Measurements from ENCODE around the gene HDAC4. TPM values are rescaled to one million over a fixed set of nuclear protein-coding genes. Genes with fewer than 3 reads are reported as not detected.
A peak's percentile ranks its signal among the peaks of the same experiment; 100 is the strongest.

HDAC4 gene
- polyA plus RNA-seq, 2 of the 4 experiments (the other 2 are of a cell fraction): 8.6 to 10.4 TPM

DNA sequence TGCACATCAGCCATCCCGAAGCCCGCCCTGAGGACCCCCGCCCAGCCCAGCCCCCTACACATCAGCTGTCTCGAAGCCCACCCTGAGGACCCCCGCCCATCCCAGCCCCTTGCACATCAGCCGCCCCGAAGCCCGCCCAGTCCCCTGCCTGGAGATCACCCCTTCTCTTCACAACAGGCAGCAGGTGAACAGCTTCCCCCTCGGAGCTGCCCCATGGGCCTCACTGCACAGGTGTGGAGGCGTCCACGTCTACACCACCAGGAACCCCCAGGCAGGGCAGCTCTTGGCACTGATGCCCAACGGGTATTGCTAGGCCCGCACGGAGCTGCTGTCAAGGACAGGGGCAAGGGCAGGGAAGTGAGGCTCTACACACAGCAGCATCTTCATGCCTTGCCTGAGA lies 137.6 kb downstream of the HDAC4 start:
- Histone ChIP-seq H3K4me2 (no peak overlapping the region), H3K4me1 (peaks cover 41% of the 10 kb centered on the region), H3K27ac (peak overlapping the region in 1 of 2 experiments; percentile 90; a peak in 4 of 6 replicates), H3K4me3 (no peak overlapping the region), H3K9me3 (peaks cover 9% of the 10 kb centered on the region)
- ATAC-seq (no peak), FAIRE-seq (no peak), DNase-seq (ENCODE audit: low read depth in 1 of 2, low spot score in 1 of 2) (no peak)
- no peak for TF ChIP-seq PHF8 (IDR thresholded peaks at IDR 0.05; ENCODE audit: borderline replicate concordance, low read depth)
- no peak for TF ChIP-seq KDM5A (IDR thresholded peaks at IDR 0.05)
- no peak for TF ChIP-seq NPAS2 (CRISPR knock-in tag; IDR thresholded peaks at IDR 0.05; ENCODE audit: borderline replicate concordance)
- no peak for TF ChIP-seq CEBPB (IDR thresholded peaks at IDR 0.05)
- TF ChIP-seq, protein P1, sequence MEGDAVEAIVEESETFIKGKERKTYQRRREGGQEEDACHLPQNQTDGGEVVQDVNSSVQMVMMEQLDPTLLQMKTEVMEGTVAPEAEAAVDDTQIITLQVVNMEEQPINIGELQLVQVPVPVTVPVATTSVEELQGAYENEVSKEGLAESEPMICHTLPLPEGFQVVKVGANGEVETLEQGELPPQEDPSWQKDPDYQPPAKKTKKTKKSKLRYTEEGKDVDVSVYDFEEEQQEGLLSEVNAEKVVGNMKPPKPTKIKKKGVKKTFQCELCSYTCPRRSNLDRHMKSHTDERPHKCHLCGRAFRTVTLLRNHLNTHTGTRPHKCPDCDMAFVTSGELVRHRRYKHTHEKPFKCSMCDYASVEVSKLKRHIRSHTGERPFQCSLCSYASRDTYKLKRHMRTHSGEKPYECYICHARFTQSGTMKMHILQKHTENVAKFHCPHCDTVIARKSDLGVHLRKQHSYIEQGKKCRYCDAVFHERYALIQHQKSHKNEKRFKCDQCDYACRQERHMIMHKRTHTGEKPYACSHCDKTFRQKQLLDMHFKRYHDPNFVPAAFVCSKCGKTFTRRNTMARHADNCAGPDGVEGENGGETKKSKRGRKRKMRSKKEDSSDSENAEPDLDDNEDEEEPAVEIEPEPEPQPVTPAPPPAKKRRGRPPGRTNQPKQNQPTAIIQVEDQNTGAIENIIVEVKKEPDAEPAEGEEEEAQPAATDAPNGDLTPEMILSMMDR (IDR thresholded peaks at IDR 0.05): no peak
- TF ChIP-seq, protein P2, sequence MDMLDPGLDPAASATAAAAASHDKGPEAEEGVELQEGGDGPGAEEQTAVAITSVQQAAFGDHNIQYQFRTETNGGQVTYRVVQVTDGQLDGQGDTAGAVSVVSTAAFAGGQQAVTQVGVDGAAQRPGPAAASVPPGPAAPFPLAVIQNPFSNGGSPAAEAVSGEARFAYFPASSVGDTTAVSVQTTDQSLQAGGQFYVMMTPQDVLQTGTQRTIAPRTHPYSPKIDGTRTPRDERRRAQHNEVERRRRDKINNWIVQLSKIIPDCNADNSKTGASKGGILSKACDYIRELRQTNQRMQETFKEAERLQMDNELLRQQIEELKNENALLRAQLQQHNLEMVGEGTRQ (IDR thresholded peaks at IDR 0.05): no peak
- TF ChIP-seq GATA3 (IDR thresholded peaks at IDR 0.05; ENCODE audit: borderline replicate concordance): no peak
- TF ChIP-seq, protein P3, sequence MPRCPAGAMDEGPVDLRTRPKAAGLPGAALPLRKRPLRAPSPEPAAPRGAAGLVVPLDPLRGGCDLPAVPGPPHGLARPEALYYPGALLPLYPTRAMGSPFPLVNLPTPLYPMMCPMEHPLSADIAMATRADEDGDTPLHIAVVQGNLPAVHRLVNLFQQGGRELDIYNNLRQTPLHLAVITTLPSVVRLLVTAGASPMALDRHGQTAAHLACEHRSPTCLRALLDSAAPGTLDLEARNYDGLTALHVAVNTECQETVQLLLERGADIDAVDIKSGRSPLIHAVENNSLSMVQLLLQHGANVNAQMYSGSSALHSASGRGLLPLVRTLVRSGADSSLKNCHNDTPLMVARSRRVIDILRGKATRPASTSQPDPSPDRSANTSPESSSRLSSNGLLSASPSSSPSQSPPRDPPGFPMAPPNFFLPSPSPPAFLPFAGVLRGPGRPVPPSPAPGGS (IDR thresholded peaks at IDR 0.05): no peak
- no peak for TF ChIP-seq EHMT2 (IDR thresholded peaks at IDR 0.05; ENCODE audit: low read depth)
- TF ChIP-seq JUNB (IDR thresholded peaks at IDR 0.05): no peak
- TF ChIP-seq HOXA7 (CRISPR knock-in tag; IDR thresholded peaks at IDR 0.05): no peak
- TF ChIP-seq FOSL2 (IDR thresholded peaks at IDR 0.05): no peak
- no peak for TF ChIP-seq FOSL2 (CRISPR knock-in tag; IDR thresholded peaks at IDR 0.05)
- no peak for TF ChIP-seq POLR2A (IDR thresholded peaks at IDR 0.05; ENCODE audit: low read length)
- no peak for TF ChIP-seq JUN (IDR thresholded peaks at IDR 0.05)
- TF ChIP-seq SMC3 (IDR thresholded peaks at IDR 0.05): no peak
- no peak for TF ChIP-seq EP300 (IDR thresholded peaks at IDR 0.05)
- TF ChIP-seq HOXB13 (CRISPR knock-in tag; IDR thresholded peaks at IDR 0.05; ENCODE audit: low read depth): no peak
- no peak for TF ChIP-seq CHD2 (IDR thresholded peaks at IDR 0.05; ENCODE audit: low read length, partially characterized antibody)
- TF ChIP-seq POLR2AphosphoS2 (conservative IDR thresholded peaks at IDR 0.05; ENCODE audit: low read length): no peak
- ChIA-PET CTCF (no interaction called here), POLR2A (no interaction called here)
- 96% methylated on average over 5 of the region's 14 CpGs for WGBS (ENCODE audit: missing lambda C conversion rate)

DNA sequence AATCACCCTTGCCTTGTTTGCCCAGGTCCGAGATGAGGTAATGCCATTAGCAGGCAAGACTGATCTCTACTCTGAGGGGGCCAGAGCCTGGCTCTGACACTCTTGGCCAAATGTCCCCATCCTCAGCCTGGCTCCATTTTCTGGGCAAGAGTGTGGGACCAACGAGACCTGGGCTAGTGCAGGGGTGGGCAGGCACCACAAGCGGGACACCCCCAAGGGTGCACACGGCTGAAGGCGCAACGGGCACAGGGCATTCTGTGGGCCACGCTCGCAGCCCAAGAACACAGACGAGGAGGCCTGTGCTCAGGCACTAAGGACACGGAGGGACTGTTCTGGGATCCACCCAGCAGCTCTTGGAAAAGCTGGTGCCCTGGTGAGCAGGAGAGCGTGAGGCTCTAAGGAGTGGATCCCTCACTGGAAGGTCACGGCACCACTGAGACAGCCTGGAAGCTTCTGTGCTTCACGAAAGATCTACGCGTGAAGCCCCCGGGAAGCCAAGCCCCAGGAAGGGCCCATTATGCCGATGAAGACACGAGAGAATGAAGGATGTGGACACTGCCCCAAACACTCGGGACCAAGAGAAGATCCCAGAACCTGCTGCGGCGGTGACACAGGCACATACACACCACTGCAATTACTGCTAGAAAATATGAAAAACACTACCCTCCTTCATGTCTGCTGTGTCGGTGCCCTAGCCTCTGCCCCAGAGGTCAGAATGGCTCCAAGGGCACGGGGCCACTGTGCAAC lies 138.2 kb downstream of the HDAC4 start:
- ChIA-PET POLR2A (no interaction called here), CTCF (interaction anchor here (0.6 kb wide), 1 partner anchor 27 kb away, joined by 3 read pairs; no protein-coding TSS in a partner anchor)
- peaks cover 35% of the 10 kb centered on the region for H3K4me1 ChIP-seq

More for the DNA sequence above, 138.2 kb downstream of the HDAC4 start:
- Histone ChIP-seq H3K4me3 (no peak overlapping the region), H3K9me3 (peaks cover 15% of the 10 kb centered on the region), H3K4me2 (no peak overlapping the region), H3K27ac (peak overlapping the region in 1 of 2 experiments; percentile 90; a peak in 2 of 6 replicates)
- FAIRE-seq (no peak), DNase-seq (ENCODE audit: low read depth in 1 of 2, low spot score in 1 of 2) (no peak), ATAC-seq (no peak)
- TF ChIP-seq NPAS2 (CRISPR knock-in tag; IDR thresholded peaks at IDR 0.05; ENCODE audit: borderline replicate concordance) (no peak), EHF (CRISPR knock-in tag; IDR thresholded peaks at IDR 0.05) (no peak), FOSB (CRISPR knock-in tag; IDR thresholded peaks at IDR 0.05) (no peak), JUNB (IDR thresholded peaks at IDR 0.05) (no peak), NR3C1 (IDR thresholded peaks at IDR 0.05) (no peak), TFCP2L1 (CRISPR knock-in tag; IDR thresholded peaks at IDR 0.05) (no peak), CHD2 (IDR thresholded peaks at IDR 0.05; ENCODE audit: low read length, partially characterized antibody) (no peak), CHD4 (IDR thresholded peaks at IDR 0.05; ENCODE audit: borderline replicate concordance) (no peak), MAX (IDR thresholded peaks at IDR 0.05) (no peak)
- WGBS (ENCODE audit: missing lambda C conversion rate): 96% methylated on average over 14 of the region's 23 CpGs

Measured in A549 (cell line).